Erythroblast (primary cell): Measurements from ENCODE around the gene NOL4L.

Experiments used
- GATA1 ChIP-seq: IDR thresholded peaks from 2 replicates; pipeline ENCODE4 v1.6.1; 2011; ENCODE audit warnings: low read depth, mild to moderate bottlenecking, control low read depth, low read length, moderate library complexity
- POLR2A ChIP-seq: IDR thresholded peaks from 2 replicates; pipeline ENCODE4 v1.6.1; 2011; ENCODE audit warnings: mild to moderate bottlenecking, low read length

DNA sequence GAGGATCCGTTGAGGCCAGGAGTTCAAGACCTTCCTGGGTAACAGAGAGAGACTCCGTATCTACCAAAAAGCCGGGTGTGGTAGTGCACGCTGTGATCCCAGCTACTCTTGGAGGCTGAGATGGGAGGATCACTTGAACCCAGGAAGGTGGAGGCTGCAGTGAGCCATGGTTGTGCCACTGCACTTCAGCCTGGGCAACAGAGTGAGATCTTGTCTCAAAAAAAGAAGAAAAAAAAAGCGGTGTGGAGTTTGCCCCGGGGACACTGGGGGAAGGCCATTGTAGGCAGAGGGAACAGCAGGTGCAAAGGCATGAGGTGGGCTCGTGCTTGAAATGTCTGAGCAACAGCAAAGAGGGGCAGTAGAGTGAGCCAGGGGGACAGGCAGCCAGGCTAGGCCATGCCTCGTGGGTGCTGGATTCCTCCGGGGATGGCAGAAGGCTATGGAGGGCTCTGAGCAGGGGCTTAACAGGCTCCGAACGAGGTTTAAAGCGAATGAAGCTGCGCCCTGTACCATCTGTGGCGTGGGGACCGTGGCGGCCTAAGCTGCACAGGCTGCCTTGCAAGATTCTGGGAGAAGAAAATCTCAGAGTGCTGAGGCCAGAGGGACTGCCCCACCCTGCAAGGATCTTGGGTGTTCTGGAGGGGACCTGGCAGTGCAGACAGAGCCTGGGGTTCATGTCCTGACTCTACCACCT lies 36.9 kb upstream of the NOL4L start:
- no peak for TF ChIP-seq POLR2A
- TF ChIP-seq GATA1 = no peak
